BJ (cell line): ENCODE data around the gene PAXX. TPM values are rescaled to one million over a fixed set of nuclear protein-coding genes. Genes with fewer than 3 reads are reported as not detected.

ENCODE experiments used
- CTCF ChIA-PET: fragments of 350-600 bp; formaldehyde crosslinking; extraction: SDS; loops from one replicate; lab custom pipeline; 2021; ENCODE audit warnings: antibody characterized with exemption, inconsistent platforms; lab: Yijun Ruan, JAX
- POLR2A ChIA-PET: fragments of 300-600 bp; sonication (Branson Sonifier 250); formaldehyde crosslinking; extraction: SDS; loops from one replicate; lab custom pipeline; 2021; ENCODE audit warnings: antibody characterized with exemption; lab: Charles Lee
- DNase-seq: peaks from one replicate; pipeline ENCODE4 v3.0.0-alpha.2; 2011; ENCODE audit warnings: low read depth
- H3K27me3 ChIP-seq: 2 replicates; pipeline ENCODE4 v1.6.0; 2011; ENCODE audit warnings: low read length; ENCODE audit not compliant: control insufficient read depth, insufficient read depth
- H3K36me3 ChIP-seq: 2 replicates; pipeline ENCODE4 v1.5.1; 2011; ENCODE audit warnings: low read length; ENCODE audit not compliant: control insufficient read depth, insufficient read depth
- H3K4me3 ChIP-seq: 2 replicates; pipeline ENCODE4 v1.5.1; 2011; ENCODE audit warnings: low read depth, mild to moderate bottlenecking, control low read depth, low read length
- CTCF ChIP-seq: IDR thresholded peaks from 2 replicates; pipeline ENCODE4 v1.5.1; 2011; ENCODE audit warnings: low read depth, mild to moderate bottlenecking, control low read depth, inconsistent platforms, low read length, moderate library complexity; ENCODE audit not compliant: insufficient read depth
- polyA plus RNA-seq: library from polyadenylated mRNA; depleted of rRNA; stranded (reverse); fragments of >200 nt; gene quantifications from 2 replicates; pipeline ENCODE4 v1.2.3, GENCODE V29; 2011

PAXX gene
- polyA plus RNA-seq, 1 experiment: 11.8 TPM

GRCh38 chr9:136957901-136958300, 34.3 kb upstream of the PAXX start:
- TF ChIP-seq CTCF: no peak
- no peaks in the 10 kb centered on the region; the same call in 1 of the 2 replicates for H3K27me3 ChIP-seq
- no peak overlapping the region for H3K4me3 ChIP-seq
- ChIA-PET CTCF (no interaction called here), POLR2A (no interaction called here)
- DNase-seq: no peak
- no peaks in the 10 kb centered on the region for H3K36me3 ChIP-seq

GRCh38 chr9:136958473-136958872, 33.7 kb upstream of the PAXX start:
- no peak overlapping the region for H3K4me3 ChIP-seq
- DNase-seq: no peak
- CTCF ChIA-PET: interaction anchor here (1.6 kb wide), 1 partner anchor 12 kb away, joined by 4 read pairs; no protein-coding TSS in a partner anchor
- no peak for TF ChIP-seq CTCF
- no peaks in the 10 kb centered on the region for H3K36me3 ChIP-seq
- POLR2A ChIA-PET: no interaction called here
- H3K27me3 ChIP-seq: no peaks in the 10 kb centered on the region; the same call in 1 of the 2 replicates

GRCh38 chr9:136958898-136959850, 33.0 kb upstream of the PAXX start:
- TF ChIP-seq CTCF: no peak
- ChIA-PET POLR2A (no interaction called here), CTCF (interaction anchor here (0.8 to 2.8 kb wide), 5 partner anchors 11 to 76 kb away, joined by 3 to 8 read pairs (median 3); partner anchors contain the start of gene FBXW5)
- DNase-seq: no peak
- Histone ChIP-seq H3K36me3 (no peaks in the 10 kb centered on the region), H3K4me3 (no peak overlapping the region), H3K27me3 (no peaks in the 10 kb centered on the region; the same call in 1 of the 2 replicates)

- POLR2A ChIA-PET: no interaction called here
Measured at GRCh38 chr9:136960212-136960937, 31.8 kb upstream of the PAXX start.

More at GRCh38 chr9:136960212-136960937, 31.8 kb upstream of the PAXX start:
- Histone ChIP-seq H3K27me3 (no peaks in the 10 kb centered on the region; the same call in 1 of the 2 replicates), H3K4me3 (no peak overlapping the region), H3K36me3 (no peaks in the 10 kb centered on the region)
- no peak for TF ChIP-seq CTCF
- DNase-seq: no peak
- CTCF ChIA-PET: interaction anchor here (0.7 to 2.8 kb wide), 6 partner anchors 12 to 135 kb away, joined by 3 to 8 read pairs (median 3); partner anchors contain the start of genes C8G and FBXW5
